HG03280 (cell line): ENCODE data around the gene DAGLA.

Experiments
- ATAC-seq: cut with Tn5 transposase; IDR thresholded peaks from one replicate; pipeline ENCODE4 v1.9.1; 2021; ENCODE audit warnings: mild to moderate bottlenecking, moderate library complexity; ENCODE audit not compliant: unreplicated experiment

DAGLA gene

GRCh38 chr11:61760946-61761345, 80.8 kb downstream of the DAGLA start:
- no peak for ATAC-seq

GRCh38 chr11:61761440-61762222, 81.4 kb downstream of the DAGLA start:
- no peak for ATAC-seq

- ATAC-seq: no peak
Observed at GRCh38 chr11:61762223-61762615, 82.0 kb downstream of the DAGLA start.

GRCh38 chr11:61762798-61763197, 82.6 kb downstream of the DAGLA start:
- ATAC-seq: no peak

GRCh38 chr11:61763930-61764605, 83.9 kb downstream of the DAGLA start:
- no peak for ATAC-seq

GRCh38 chr11:61764606-61765260, 84.5 kb downstream of the DAGLA start:
- no peak for ATAC-seq

GRCh38 chr11:61765550-61766253, 85.5 kb downstream of the DAGLA start:
- no peak for ATAC-seq

GRCh38 chr11:61766353-61766841, 86.2 kb downstream of the DAGLA start:
- no peak for ATAC-seq

GRCh38 chr11:61768376-61769076, 88.3 kb downstream of the DAGLA start:
- no peak for ATAC-seq

GRCh38 chr11:61769169-61769920, 89.2 kb downstream of the DAGLA start:
- ATAC-seq: no peak

GRCh38 chr11:61769946-61770683, 89.9 kb downstream of the DAGLA start:
- ATAC-seq: no peak

GRCh38 chr11:61771195-61771894, 91.2 kb downstream of the DAGLA start:
- ATAC-seq: no peak

- no peak for ATAC-seq
Observed at GRCh38 chr11:61771985-61772455, 91.8 kb downstream of the DAGLA start.

GRCh38 chr11:61773356-61773755, 93.2 kb downstream of the DAGLA start:
- no peak for ATAC-seq

GRCh38 chr11:61773809-61774208, 93.6 kb downstream of the DAGLA start:
- no peak for ATAC-seq

- ATAC-seq: no peak
Observed at GRCh38 chr11:61774411-61774810, 94.2 kb downstream of the DAGLA start.

- ATAC-seq: no peak
Observed at GRCh38 chr11:61775106-61775505, 94.9 kb downstream of the DAGLA start.
